Measurements from ENCODE around the gene ATP10B. TPM values are rescaled to one million over a fixed set of nuclear protein-coding genes. Genes with fewer than 3 reads are reported as not detected.
A peak's percentile ranks its signal among the peaks of the same experiment; 100 is the strongest.

ATP10B gene
- total RNA-seq, 1 experiment from 2014 or later: 0.11 TPM

GRCh38 chr5:160727296-160727997 is 124.6 kb downstream of the ATP10B start:
- ATAC-seq (peak; percentile 73), DNase-seq (ENCODE audit: low spot score) (no peak)
- H3K27ac Mint-ChIP-seq: no peak overlapping the region
- H3K36me3 Mint-ChIP-seq: no peaks in the 10 kb centered on the region
- no peaks in the 10 kb centered on the region for H3K27me3 Mint-ChIP-seq (ENCODE audit: low read depth)
- CTCF ChIA-PET: interaction anchor here (1.3 kb wide), 1 partner anchor 289 kb away, joined by 5 read pairs; no protein-coding TSS in a partner anchor
- TF ChIP-seq CTCF (IDR thresholded peaks at IDR 0.05): no peak
- no peak for TF ChIP-seq ZNF671 (CRISPR knock-in tag; IDR thresholded peaks at IDR 0.05)
- TF ChIP-seq AR (CRISPR knock-in tag; IDR thresholded peaks at IDR 0.05): no peak
- TF ChIP-seq CREM (CRISPR knock-in tag; IDR thresholded peaks at IDR 0.05): no peak
- no peak for TF ChIP-seq STAT6 (CRISPR knock-in tag; conservative IDR thresholded peaks at IDR 0.05; ENCODE audit: low read depth)
- TF ChIP-seq, protein P1, sequence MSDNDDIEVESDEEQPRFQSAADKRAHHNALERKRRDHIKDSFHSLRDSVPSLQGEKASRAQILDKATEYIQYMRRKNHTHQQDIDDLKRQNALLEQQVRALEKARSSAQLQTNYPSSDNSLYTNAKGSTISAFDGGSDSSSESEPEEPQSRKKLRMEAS (CRISPR knock-in tag; IDR thresholded peaks at IDR 0.05): no peak
- no peaks in the 10 kb centered on the region for H3K9me3 Mint-ChIP-seq
- peaks cover 29% of the 10 kb centered on the region for H3K4me1 Mint-ChIP-seq
- H3K4me3 Mint-ChIP-seq: no peak overlapping the region
- POLR2A ChIA-PET: no interaction called here

GRCh38 chr5:160726721-160727120 is 125.3 kb downstream of the ATP10B start:
- H3K27me3 Mint-ChIP-seq (ENCODE audit: low read depth): no peaks in the 10 kb centered on the region
- no peak overlapping the region for H3K27ac Mint-ChIP-seq
- H3K4me1 Mint-ChIP-seq: peaks cover 29% of the 10 kb centered on the region
- H3K4me3 Mint-ChIP-seq: no peak overlapping the region
- no peaks in the 10 kb centered on the region for H3K36me3 Mint-ChIP-seq
- H3K9me3 Mint-ChIP-seq: no peaks in the 10 kb centered on the region
- CTCF ChIA-PET: interaction anchor here (1.3 kb wide), 1 partner anchor 288 kb away, joined by 5 read pairs; no protein-coding TSS in a partner anchor
- POLR2A ChIA-PET: no interaction called here
- DNase-seq (ENCODE audit: low spot score) (no peak), ATAC-seq (no peak)
- TF ChIP-seq ZNF219 (CRISPR knock-in tag; IDR thresholded peaks at IDR 0.05; ENCODE audit: borderline replicate concordance) (no peak), MXD4 (CRISPR knock-in tag; IDR thresholded peaks at IDR 0.05; ENCODE audit: borderline replicate concordance) (no peak), TEAD1 (CRISPR knock-in tag; IDR thresholded peaks at IDR 0.05) (no peak), NR3C1 (CRISPR knock-in tag; conservative IDR thresholded peaks at IDR 0.05; ENCODE audit: low read depth) (no peak), ZNF121 (CRISPR knock-in tag; IDR thresholded peaks at IDR 0.05) (no peak), ZNF263 (CRISPR knock-in tag; IDR thresholded peaks at IDR 0.05; ENCODE audit: low read depth) (no peak), SMAD4 (CRISPR knock-in tag; IDR thresholded peaks at IDR 0.05) (no peak), GRHL2 (CRISPR knock-in tag; IDR thresholded peaks at IDR 0.05; ENCODE audit: insufficient replicate concordance, severe bottlenecking) (no peak), FOXP4 (CRISPR knock-in tag; IDR thresholded peaks at IDR 0.05) (no peak)

Measured in WTC11 (cell line).